DND-41 (cell line): ENCODE results near the gene DPEP2NB.

Experiments
- ATAC-seq: fragments of 200-7000 bp; cut with Tn5 transposase; 3 replicates; pipeline ENCODE4 v1.9.1; 2021; ENCODE audit warnings: low read depth; ENCODE audit not compliant: insufficient read depth
- DNase-seq: peaks from one replicate; pipeline ENCODE4 v3.0.0-alpha.2; 2020
- H2AFZ ChIP-seq: 2 replicates; pipeline ENCODE4 v1.6.0; 2012; ENCODE audit warnings: low read depth, low read length
- H3K27ac ChIP-seq: 2 replicates; pipeline ENCODE4 v1.5.1; 2012; ENCODE audit warnings: low read length, inconsistent platforms
- H3K27me3 ChIP-seq: fragments of 200-600 bp; sonication (generic); 2 replicates; pipeline ENCODE4 v1.6.0; 2012; ENCODE audit warnings: low read length, mild to moderate bottlenecking, inconsistent platforms; ENCODE audit not compliant: insufficient read depth, poor library complexity
- H3K36me3 ChIP-seq: 2 replicates; pipeline ENCODE4 v1.5.1; 2012; ENCODE audit warnings: low read length, inconsistent platforms; ENCODE audit not compliant: insufficient read depth
- H3K4me1 ChIP-seq: 2 replicates; pipeline ENCODE4 v1.5.1; 2012; ENCODE audit warnings: mild to moderate bottlenecking, low read length; ENCODE audit not compliant: insufficient read depth
- H3K4me2 ChIP-seq: 2 replicates; pipeline ENCODE4 v1.6.0; 2012; ENCODE audit warnings: mild to moderate bottlenecking, moderate library complexity, low read length, inconsistent platforms; ENCODE audit not compliant: insufficient read depth
- H3K4me3 ChIP-seq, 2 experiments: fragments of 200-600 bp in 1 of 2; shearing (Covaris generic) in 1 of 2; 2 replicates each; pipeline ENCODE4 v1.5.1; 2012 to 2016; ENCODE audit warnings: inconsistent platforms in 2 of 2, low read length in 2 of 2, mild to moderate bottlenecking in 2 of 2, low read depth in 1 of 2, moderate library complexity in 1 of 2
- H3K79me2 ChIP-seq: 2 replicates; pipeline ENCODE4 v1.6.0; 2012; ENCODE audit warnings: low read length, inconsistent platforms; ENCODE audit not compliant: insufficient read depth
- H3K9ac ChIP-seq: 2 replicates; pipeline ENCODE4 v1.6.0; 2012; ENCODE audit warnings: low read depth, mild to moderate bottlenecking, inconsistent platforms, low read length, moderate library complexity
- H3K9me3 ChIP-seq: 2 replicates; pipeline ENCODE4 v1.5.1; 2012; ENCODE audit warnings: low read length, moderate library complexity, mild to moderate bottlenecking, inconsistent platforms; ENCODE audit not compliant: insufficient read depth, severe bottlenecking
- H4K20me1 ChIP-seq: 2 replicates; pipeline ENCODE4 v1.6.0; 2012; ENCODE audit warnings: low read length; ENCODE audit not compliant: insufficient read depth
- CTCF ChIP-seq: IDR thresholded peaks from 2 replicates; pipeline ENCODE4 v1.5.1; 2012; ENCODE audit warnings: borderline replicate concordance, low read length, moderate library complexity, mild to moderate bottlenecking; ENCODE audit not compliant: poor library complexity, severe bottlenecking; ENCODE audit errors: extremely low read depth
- EZH2 ChIP-seq: IDR thresholded peaks from 3 replicates; pipeline ENCODE4 v1.6.1; 2012; ENCODE audit warnings: borderline replicate concordance, low read depth, mild to moderate bottlenecking, moderate library complexity, low read length, inconsistent platforms; ENCODE audit not compliant: severe bottlenecking

The DPEP2NB gene

GRCh38 chr16:68022728-68023537 lies 7.2 kb upstream of the DPEP2NB start, which contains the start of the genes DDX28 and DUS2:
Gene DDX28 (minus strand): TSS chr16:68023232. CDS start chr16:68023202, 30 bp downstream.
Gene DUS2 (plus strand): TSS chr16:68023284. CDS start chr16:68038024, 14,740 bp downstream.
- Histone ChIP-seq H3K9ac (peak within 1 kb of the TSS; percentile 80), H2AFZ (peak within 1 kb of the TSS; percentile 80), H3K79me2 (peaks cover 36% of the 10 kb centered on the region), H3K27me3 (no peaks in the 10 kb centered on the region), H3K4me2 (peak within 1 kb of the TSS; percentile 98), H3K4me3 (peak within 1 kb of the TSS; percentile 45 to 74), H3K9me3 (no peaks in the 10 kb centered on the region), H4K20me1 (peaks cover 8% of the 10 kb centered on the region), H3K27ac (peak within 1 kb of the TSS; percentile 77), H3K4me1 (peaks cover 30% of the 10 kb centered on the region), H3K36me3 (peaks cover 30% of the 10 kb centered on the region)
- TF ChIP-seq CTCF (peak; percentile 30), EZH2 (no peak)
- peak; percentile 91 for ATAC-seq
- peak; percentile 94 for DNase-seq

GRCh38 chr16:68022278-68022727 lies 6.6 kb upstream of the DPEP2NB start:
- Histone ChIP-seq H3K9ac (peak overlapping the region; percentile 80), H3K4me1 (peaks cover 30% of the 10 kb centered on the region), H3K36me3 (peaks cover 23% of the 10 kb centered on the region), H3K4me3 (peak overlapping the region; percentile 45 to 74), H3K79me2 (peaks cover 36% of the 10 kb centered on the region), H3K9me3 (no peaks in the 10 kb centered on the region), H4K20me1 (peaks cover 8% of the 10 kb centered on the region), H3K27me3 (no peaks in the 10 kb centered on the region), H2AFZ (peak overlapping the region; percentile 80), H3K27ac (peak overlapping the region; percentile 77), H3K4me2 (peak overlapping the region; percentile 98)
- TF ChIP-seq EZH2, result no peak
- TF ChIP-seq CTCF, result no peak
- DNase-seq (no peak), ATAC-seq (0 out of 3 replicates have a peak, but pooled peaks have one; percentile 3)

- ATAC-seq (no peak), DNase-seq (no peak)
- no peaks in the 10 kb centered on the region for H3K27me3 ChIP-seq
- H3K27ac ChIP-seq, result no peak overlapping the region
- peak overlapping the region; percentile 80; the same call in 1 of the 2 replicates for H3K9ac ChIP-seq
- peaks cover 36% of the 10 kb centered on the region for H3K79me2 ChIP-seq
- peak overlapping the region; percentile 45 to 74; a peak in 3 of 4 replicates for H3K4me3 ChIP-seq
- H4K20me1 ChIP-seq, result peaks cover 8% of the 10 kb centered on the region
- no peak for TF ChIP-seq EZH2
- H3K36me3 ChIP-seq, result peaks cover 23% of the 10 kb centered on the region
- no peaks in the 10 kb centered on the region for H3K9me3 ChIP-seq
- H2AFZ ChIP-seq, result no peak overlapping the region
- H3K4me2 ChIP-seq, result peak overlapping the region; percentile 98
- peaks cover 30% of the 10 kb centered on the region for H3K4me1 ChIP-seq
Observed at GRCh38 chr16:68021490-68021889, 5.8 kb upstream of the DPEP2NB start.

GRCh38 chr16:68019167-68019680 lies 3.5 kb upstream of the DPEP2NB start:
- H3K79me2 ChIP-seq, result peaks cover 31% of the 10 kb centered on the region
- H4K20me1 ChIP-seq, result peaks cover 8% of the 10 kb centered on the region
- no peaks in the 10 kb centered on the region for H3K27me3 ChIP-seq
- H3K36me3 ChIP-seq, result peaks cover 18% of the 10 kb centered on the region
- ATAC-seq (no peak), DNase-seq (no peak)
- no peak overlapping the region for H3K9ac ChIP-seq
- TF ChIP-seq CTCF (no peak), EZH2 (no peak)
- no peak overlapping the region for H3K27ac ChIP-seq
- H3K9me3 ChIP-seq, result no peaks in the 10 kb centered on the region
- peaks cover 24% of the 10 kb centered on the region for H3K4me1 ChIP-seq
- H3K4me3 ChIP-seq, result no peak overlapping the region
- no peak overlapping the region for H3K4me2 ChIP-seq
- no peak overlapping the region for H2AFZ ChIP-seq
